Activated naive CD8-positive, alpha-beta T cell treated with anti-CD3 and anti-CD28 coated beads, Interleukin-2, amount 50 U/mL, for 16 hours (primary cell): ENCODE results near the gene SFXN5.
"Not testable (repeated sequence)": the region's sequence is repeated elsewhere in the genome, so short reads cannot be mapped to it uniquely, and the experiment has no call there.

Experiments used
- DNase-seq: peaks from one replicate; pipeline ENCODE4 v3.0.0-alpha.2; 2020; ENCODE audit warnings: low read depth, low spot score

Gene SFXN5

GRCh38 chr2:73101626-73102256 is 30.2 kb upstream of the SFXN5 start:
- no peak for DNase-seq

- no peak for DNase-seq
Observed at GRCh38 chr2:73100956-73101355, 29.4 kb upstream of the SFXN5 start.

GRCh38 chr2:73099486-73099885 is 28.0 kb upstream of the SFXN5 start:
- no peak for DNase-seq

- DNase-seq: no peak
Observed at GRCh38 chr2:73095910-73096309, 24.4 kb upstream of the SFXN5 start.

- not testable (repeated sequence) for DNase-seq
Observed at GRCh38 chr2:73093601-73094218, 22.2 kb upstream of the SFXN5 start.

GRCh38 chr2:73092146-73092783 is 20.8 kb upstream of the SFXN5 start:
- no peak for DNase-seq

- DNase-seq: no peak
Observed at GRCh38 chr2:73091696-73092095, 20.2 kb upstream of the SFXN5 start.

GRCh38 chr2:73091164-73091563 is 19.7 kb upstream of the SFXN5 start:
- no peak for DNase-seq

- DNase-seq: no peak
Observed at GRCh38 chr2:73089270-73090030, 17.9 kb upstream of the SFXN5 start.

GRCh38 chr2:73088703-73089102 is 17.2 kb upstream of the SFXN5 start:
- no peak for DNase-seq

- no peak for DNase-seq
Observed at GRCh38 chr2:73088211-73088610, 16.7 kb upstream of the SFXN5 start.

- DNase-seq: no peak
Observed at GRCh38 chr2:73087311-73087710, 15.8 kb upstream of the SFXN5 start.

GRCh38 chr2:73085691-73086090 is 14.2 kb upstream of the SFXN5 start:
- DNase-seq: peak; percentile 57

- DNase-seq: no peak
Observed at GRCh38 chr2:73084971-73085370, 13.5 kb upstream of the SFXN5 start.

GRCh38 chr2:73083886-73084800 is 12.6 kb upstream of the SFXN5 start:
- no peak for DNase-seq

- no peak for DNase-seq
Observed at GRCh38 chr2:73082523-73083410, 11.3 kb upstream of the SFXN5 start.

- DNase-seq: no peak
Observed at GRCh38 chr2:73081181-73081671, 9.7 kb upstream of the SFXN5 start.

- no peak for DNase-seq
Observed at GRCh38 chr2:73080321-73081131, 9.0 kb upstream of the SFXN5 start.

- no peak for DNase-seq
Observed at GRCh38 chr2:73079636-73080035, 8.1 kb upstream of the SFXN5 start.
